Progenitor cell of endocrine pancreas (in vitro differentiated cells): ENCODE results near the gene ARHGAP11A. TPM values are rescaled to one million over a fixed set of nuclear protein-coding genes. Genes with fewer than 3 reads are reported as not detected.
A peak's percentile ranks its signal among the peaks of the same experiment; 100 is the strongest.

ENCODE experiments used
- DNase-seq: peaks from one replicate; pipeline ENCODE4 v3.0.0; 2021; ENCODE audit warnings: low spot score; ENCODE audit not compliant: unreplicated experiment
- H3K27ac Mint-ChIP-seq: 2 replicates; pipeline ENCODE4 v1.8.0; 2021; ENCODE audit warnings: mild to moderate bottlenecking, moderate library complexity, mixed read lengths
- H3K27me3 Mint-ChIP-seq: 2 replicates; pipeline ENCODE4 v1.8.0; 2021; ENCODE audit warnings: mixed read lengths
- H3K36me3 Mint-ChIP-seq: 2 replicates; pipeline ENCODE4 v1.8.0; 2022; ENCODE audit warnings: mixed read lengths; ENCODE audit not compliant: insufficient read depth
- H3K4me1 Mint-ChIP-seq: 2 replicates; pipeline ENCODE4 v1.8.0; 2021; ENCODE audit warnings: low read depth, mixed read lengths
- H3K4me3 Mint-ChIP-seq: 2 replicates; pipeline ENCODE4 v1.8.0; 2021; ENCODE audit warnings: low read depth, mild to moderate bottlenecking, moderate library complexity, mixed read lengths
- H3K9me3 Mint-ChIP-seq: 2 replicates; pipeline ENCODE4 v1.8.0; 2021; ENCODE audit warnings: low read depth, mixed read lengths
- CTCF ChIP-seq: fragments of 200-600 bp; sonication (generic); IDR thresholded peaks from one replicate; pipeline ENCODE4 v1.5.0; 2021; ENCODE audit warnings: antibody characterized with exemption, mild to moderate bottlenecking; ENCODE audit not compliant: unreplicated experiment
- total RNA-seq: library from RNA; stranded (reverse); gene quantifications from 2 replicates; pipeline ENCODE4 v1.2.1, GENCODE V29; 2021

ARHGAP11A gene
- total RNA-seq, 1 donor from 2014 or later = 28.0 TPM

- H3K4me3 Mint-ChIP-seq = no peak overlapping the region
- no peak for TF ChIP-seq CTCF
- no peak for DNase-seq
- no peaks in the 10 kb centered on the region for H3K27me3 Mint-ChIP-seq
- no peak overlapping the region for H3K27ac Mint-ChIP-seq
- H3K4me1 Mint-ChIP-seq = peaks cover under 1% of the 10 kb centered on the region
- no peaks in the 10 kb centered on the region for H3K36me3 Mint-ChIP-seq
- no peaks in the 10 kb centered on the region for H3K9me3 Mint-ChIP-seq
Observed at GRCh38 chr15:32670623-32671022, 55.3 kb downstream of the ARHGAP11A start.

GRCh38 chr15:32671339-32672325 lies 56.3 kb downstream of the ARHGAP11A start:
- no peak overlapping the region for H3K27ac Mint-ChIP-seq
- H3K4me3 Mint-ChIP-seq = no peak overlapping the region
- no peak for TF ChIP-seq CTCF
- peaks cover 4% of the 10 kb centered on the region for H3K4me1 Mint-ChIP-seq
- no peaks in the 10 kb centered on the region for H3K36me3 Mint-ChIP-seq
- H3K9me3 Mint-ChIP-seq = no peaks in the 10 kb centered on the region
- DNase-seq = no peak
- no peaks in the 10 kb centered on the region for H3K27me3 Mint-ChIP-seq

GRCh38 chr15:32674681-32675080 lies 59.4 kb downstream of the ARHGAP11A start:
- no peaks in the 10 kb centered on the region for H3K27me3 Mint-ChIP-seq
- peaks cover 12% of the 10 kb centered on the region for H3K4me1 Mint-ChIP-seq
- H3K27ac Mint-ChIP-seq = no peak overlapping the region
- no peaks in the 10 kb centered on the region for H3K9me3 Mint-ChIP-seq
- H3K4me3 Mint-ChIP-seq = no peak overlapping the region
- no peak for DNase-seq
- no peaks in the 10 kb centered on the region for H3K36me3 Mint-ChIP-seq
- TF ChIP-seq CTCF = no peak

GRCh38 chr15:32675466-32675865 lies 60.2 kb downstream of the ARHGAP11A start:
- H3K27me3 Mint-ChIP-seq = no peaks in the 10 kb centered on the region
- H3K36me3 Mint-ChIP-seq = no peaks in the 10 kb centered on the region
- no peaks in the 10 kb centered on the region for H3K9me3 Mint-ChIP-seq
- H3K4me1 Mint-ChIP-seq = peaks cover 12% of the 10 kb centered on the region
- H3K27ac Mint-ChIP-seq = no peak overlapping the region
- no peak for DNase-seq
- TF ChIP-seq CTCF = no peak
- H3K4me3 Mint-ChIP-seq = no peak overlapping the region

- Mint-ChIP-seq H3K4me3 (no peak overlapping the region), H3K27ac (peak overlapping the region; percentile 35), H3K36me3 (no peaks in the 10 kb centered on the region), H3K27me3 (no peaks in the 10 kb centered on the region), H3K4me1 (peaks cover 12% of the 10 kb centered on the region), H3K9me3 (no peaks in the 10 kb centered on the region)
- DNase-seq = no peak
- TF ChIP-seq CTCF = no peak
Observed at GRCh38 chr15:32676169-32676568, 60.9 kb downstream of the ARHGAP11A start.
